WTC11 (cell line): ENCODE results near the gene ZNF407. TPM values are rescaled to one million over a fixed set of nuclear protein-coding genes. Genes with fewer than 3 reads are reported as not detected.

Source experiments
- ATAC-seq: fragments of 200-7000 bp; cut with Tn5 transposase; 2 replicates; pipeline ENCODE4 v1.10.0; 2021; ENCODE audit warnings: mild to moderate bottlenecking, moderate library complexity
- CTCF ChIA-PET: fragments of 300-600 bp; sonication (Branson Sonifier 250); formaldehyde crosslinking; loops from one replicate; lab custom pipeline; 2021; ENCODE audit warnings: antibody characterized with exemption; lab: Charles Lee
- POLR2A ChIA-PET: fragments of 350-600 bp; sonication (Branson Sonifier 250); formaldehyde crosslinking; loops from one replicate; lab custom pipeline; 2021; ENCODE audit warnings: antibody characterized with exemption; lab: Charles Lee
- DNase-seq: peaks from one replicate; pipeline ENCODE4 v3.0.0; 2021; ENCODE audit warnings: low spot score
- H3K27ac Mint-ChIP-seq: 2 replicates; pipeline ENCODE4 v1.8.0; 2021; ENCODE audit warnings: mixed read lengths
- H3K27me3 Mint-ChIP-seq: 2 replicates; pipeline ENCODE4 v1.8.0; 2021; ENCODE audit warnings: low read depth, mild to moderate bottlenecking, moderate library complexity, mixed read lengths
- H3K36me3 Mint-ChIP-seq: 2 replicates; pipeline ENCODE4 v1.8.0; 2021; ENCODE audit warnings: mixed read lengths
- H3K4me1 Mint-ChIP-seq: 2 replicates; pipeline ENCODE4 v1.8.0; 2022; ENCODE audit warnings: mixed read lengths
- H3K4me3 Mint-ChIP-seq: 2 replicates; pipeline ENCODE4 v1.8.0; 2021; ENCODE audit warnings: mild to moderate bottlenecking, moderate library complexity, mixed read lengths
- H3K9me3 Mint-ChIP-seq: 2 replicates; pipeline ENCODE4 v1.8.0; 2021; ENCODE audit warnings: mixed read lengths
- ATF1 ChIP-seq: sonication (generic); formaldehyde crosslinking; IDR thresholded peaks from 2 replicates; pipeline ENCODE4 v1.8.1; 2023; ENCODE audit warnings: mild to moderate bottlenecking, moderate library complexity, missing genetic modification reagents
- ELF4 ChIP-seq: sonication (generic); formaldehyde crosslinking; IDR thresholded peaks from 2 replicates; pipeline ENCODE4 v1.8.1; 2022; ENCODE audit warnings: low read depth, mild to moderate bottlenecking, moderate library complexity, missing genetic modification reagents
- GABPB1 ChIP-seq: sonication (generic); formaldehyde crosslinking; IDR thresholded peaks from 2 replicates; pipeline ENCODE4 v1.8.1; 2023; ENCODE audit warnings: mild to moderate bottlenecking, missing genetic modification reagents
- HMGA2 ChIP-seq: fragments of 250-450 bp; sonication (Bioruptor Pico); IDR thresholded peaks from 2 replicates; pipeline ENCODE4 v1.4.0; 2021; ENCODE audit warnings: mild to moderate bottlenecking, moderate library complexity
- IRF2 ChIP-seq: sonication (generic); formaldehyde crosslinking; IDR thresholded peaks from 2 replicates; pipeline ENCODE4 v1.8.0; 2022; ENCODE audit warnings: low read depth, missing genetic modification reagents, borderline replicate concordance
- TEAD1 ChIP-seq: sonication (generic); formaldehyde crosslinking; IDR thresholded peaks from 2 replicates; pipeline ENCODE4 v1.8.0; 2022; ENCODE audit warnings: mild to moderate bottlenecking, missing genetic modification reagents
- ZNF263 ChIP-seq: sonication (generic); formaldehyde crosslinking; IDR thresholded peaks from 2 replicates; pipeline ENCODE4 v1.8.1; 2022; ENCODE audit warnings: low read depth, mild to moderate bottlenecking, moderate library complexity, missing genetic modification reagents
- ZNF423 ChIP-seq: fragments of 250-450 bp; sonication (Bioruptor Pico); IDR thresholded peaks from 2 replicates; pipeline ENCODE4 v2.1.2; 2022; ENCODE audit warnings: mild to moderate bottlenecking, moderate library complexity
- ZNF671 ChIP-seq: fragments of 250-450 bp; sonication (Bioruptor Pico); IDR thresholded peaks from 2 replicates; pipeline ENCODE4 v1.8.0; 2021; ENCODE audit warnings: mild to moderate bottlenecking
- total RNA-seq: library from RNA; stranded (reverse); gene quantifications from 3 replicates; pipeline ENCODE4 v1.2.3, GENCODE V29; 2021
- TF ChIP-seq, protein P1 (sequence below): sonication (generic); formaldehyde crosslinking; IDR thresholded peaks from 2 replicates; pipeline ENCODE4 v1.8.0; 2022; ENCODE audit warnings: mild to moderate bottlenecking, missing genetic modification reagents
- TF ChIP-seq, protein P2 (sequence below): sonication (generic); formaldehyde crosslinking; IDR thresholded peaks from 2 replicates; pipeline ENCODE4 v1.8.1; 2022; ENCODE audit warnings: mild to moderate bottlenecking, missing genetic modification reagents, moderate library complexity, borderline replicate concordance
- TF ChIP-seq, protein P3 (sequence below): sonication (generic); formaldehyde crosslinking; IDR thresholded peaks from 2 replicates; pipeline ENCODE4 v1.8.1; 2022; ENCODE audit warnings: low read depth, missing genetic modification reagents, borderline replicate concordance
- TF ChIP-seq, protein P4 (sequence below): sonication (generic); formaldehyde crosslinking; IDR thresholded peaks from 2 replicates; pipeline ENCODE4 v1.8.1; 2023; ENCODE audit warnings: mild to moderate bottlenecking, missing genetic modification reagents, borderline replicate concordance
- TF ChIP-seq, protein P5 (sequence below): fragments of 250-450 bp; sonication (Bioruptor Pico); IDR thresholded peaks from 2 replicates; pipeline ENCODE4 v1.8.0; 2021; ENCODE audit warnings: mild to moderate bottlenecking
- TF ChIP-seq, protein P6 (sequence below): sonication (generic); formaldehyde crosslinking; conservative IDR thresholded peaks from 2 replicates; pipeline ENCODE4 v1.8.1; 2022; ENCODE audit warnings: mild to moderate bottlenecking, missing genetic modification reagents
- TF ChIP-seq, protein P7 (sequence below): sonication (generic); formaldehyde crosslinking; IDR thresholded peaks from 2 replicates; pipeline ENCODE4 v1.8.1; 2023; ENCODE audit warnings: mild to moderate bottlenecking, missing genetic modification reagents

ZNF407 gene
- total RNA-seq, 1 experiment from 2014 or later: 6.5 TPM

DNA sequence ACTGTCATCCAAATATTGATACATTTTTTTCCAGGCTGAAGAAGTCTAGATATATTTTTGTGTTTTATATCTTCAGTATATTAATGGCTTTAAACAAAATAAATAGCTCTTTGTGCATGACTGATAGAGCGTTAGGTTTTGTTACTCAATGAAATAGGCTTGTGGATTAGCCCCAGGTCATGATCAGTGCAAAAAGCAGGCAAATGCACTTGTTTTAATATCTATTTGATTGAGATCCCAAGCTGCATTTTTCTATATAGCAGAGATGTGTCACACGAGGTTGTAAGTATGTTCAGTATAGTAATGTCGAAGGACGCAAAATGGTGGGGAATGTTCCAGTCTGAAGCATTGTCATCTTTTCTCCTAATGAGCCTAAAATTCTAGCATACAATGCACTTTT lies 198.5 kb downstream of the ZNF407 start (continued):
- TF ChIP-seq, protein P1, sequence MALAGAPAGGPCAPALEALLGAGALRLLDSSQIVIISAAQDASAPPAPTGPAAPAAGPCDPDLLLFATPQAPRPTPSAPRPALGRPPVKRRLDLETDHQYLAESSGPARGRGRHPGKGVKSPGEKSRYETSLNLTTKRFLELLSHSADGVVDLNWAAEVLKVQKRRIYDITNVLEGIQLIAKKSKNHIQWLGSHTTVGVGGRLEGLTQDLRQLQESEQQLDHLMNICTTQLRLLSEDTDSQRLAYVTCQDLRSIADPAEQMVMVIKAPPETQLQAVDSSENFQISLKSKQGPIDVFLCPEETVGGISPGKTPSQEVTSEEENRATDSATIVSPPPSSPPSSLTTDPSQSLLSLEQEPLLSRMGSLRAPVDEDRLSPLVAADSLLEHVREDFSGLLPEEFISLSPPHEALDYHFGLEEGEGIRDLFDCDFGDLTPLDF (CRISPR knock-in tag): no peak
- no peak for TF ChIP-seq IRF2 (CRISPR knock-in tag)

DNA sequence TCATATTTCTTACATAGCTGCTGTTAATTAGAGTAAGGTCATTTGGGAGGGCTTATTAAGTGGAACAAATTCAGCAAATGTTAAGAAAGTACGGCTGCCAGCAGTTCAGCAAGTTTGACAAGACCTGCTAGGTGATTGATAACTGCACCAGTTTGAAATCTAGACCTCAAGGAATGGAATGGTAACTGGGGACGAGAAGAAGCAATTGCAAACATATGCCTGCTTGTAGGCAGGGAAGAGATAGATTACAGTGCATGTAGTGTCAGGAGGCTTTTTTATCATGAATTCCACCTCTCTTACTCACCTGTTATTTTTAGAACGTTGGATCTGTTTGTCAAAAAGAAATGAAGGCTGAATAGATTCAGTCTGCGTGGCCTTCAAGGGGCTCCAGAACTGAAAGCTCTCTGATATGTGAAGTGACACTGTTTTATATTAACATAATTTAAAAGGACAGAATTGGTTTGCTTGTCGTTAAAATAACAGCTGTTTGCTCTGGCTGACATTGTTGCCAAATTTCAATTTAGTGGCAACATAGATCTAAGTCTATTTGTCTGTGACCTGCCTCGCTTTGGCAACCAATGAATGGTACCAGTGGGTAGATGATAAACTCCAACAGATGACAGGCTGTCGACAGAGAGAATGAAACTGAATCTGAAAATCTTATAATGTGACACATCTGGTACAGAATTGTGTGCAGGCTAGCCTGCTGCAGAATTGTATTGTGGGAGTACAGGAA lies 199.3 kb downstream of the ZNF407 start:
- Mint-ChIP-seq H3K4me1 (peaks cover 55% of the 10 kb centered on the region), H3K36me3 (no peaks in the 10 kb centered on the region), H3K27ac (peak overlapping the region; percentile 65; the same call in 1 of the 2 replicates), H3K9me3 (no peaks in the 10 kb centered on the region), H3K4me3 (no peak overlapping the region), H3K27me3 (no peaks in the 10 kb centered on the region)
- no peak for ATAC-seq
- TF ChIP-seq ZNF671 (CRISPR knock-in tag) (no peak), ELF4 (CRISPR knock-in tag) (no peak)
- TF ChIP-seq, protein P2, sequence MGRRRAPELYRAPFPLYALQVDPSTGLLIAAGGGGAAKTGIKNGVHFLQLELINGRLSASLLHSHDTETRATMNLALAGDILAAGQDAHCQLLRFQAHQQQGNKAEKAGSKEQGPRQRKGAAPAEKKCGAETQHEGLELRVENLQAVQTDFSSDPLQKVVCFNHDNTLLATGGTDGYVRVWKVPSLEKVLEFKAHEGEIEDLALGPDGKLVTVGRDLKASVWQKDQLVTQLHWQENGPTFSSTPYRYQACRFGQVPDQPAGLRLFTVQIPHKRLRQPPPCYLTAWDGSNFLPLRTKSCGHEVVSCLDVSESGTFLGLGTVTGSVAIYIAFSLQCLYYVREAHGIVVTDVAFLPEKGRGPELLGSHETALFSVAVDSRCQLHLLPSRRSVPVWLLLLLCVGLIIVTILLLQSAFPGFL (CRISPR knock-in tag): no peak
- CTCF ChIA-PET: interaction anchor here (0.7 to 1.5 kb wide), 2 partner anchors 23 to 431 kb away, joined by 4 read pairs; no protein-coding TSS in a partner anchor
- DNase-seq: no peak
- POLR2A ChIA-PET: no interaction called here

DNA sequence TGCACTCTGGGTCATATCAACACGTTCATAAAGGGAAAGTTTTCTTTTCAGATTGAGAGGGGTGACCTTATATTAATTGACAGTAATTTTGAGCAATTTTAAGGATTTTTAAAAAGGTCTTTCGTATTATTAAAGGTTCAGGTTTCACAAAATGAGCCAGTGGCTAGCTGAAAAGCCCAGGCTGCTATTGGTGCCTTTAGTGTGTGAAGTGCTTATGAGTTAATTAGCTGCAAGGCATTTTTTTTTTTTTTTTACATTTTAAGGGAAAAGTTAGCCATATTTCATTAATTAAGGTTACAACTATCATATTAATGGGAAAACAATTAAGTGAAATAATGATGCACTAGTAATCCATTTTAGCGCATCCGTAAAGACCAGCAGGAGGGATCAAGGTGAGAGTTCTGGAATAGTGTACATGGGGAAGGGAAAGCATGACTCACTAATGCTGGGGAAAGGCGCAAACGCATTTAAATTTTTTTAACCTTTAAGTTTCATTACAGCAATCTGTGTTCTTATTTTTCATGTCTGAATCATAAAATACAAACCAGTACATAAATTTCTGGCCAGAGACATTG lies 200.0 kb downstream of the ZNF407 start:
- Mint-ChIP-seq H3K4me1 (peaks cover 61% of the 10 kb centered on the region), H3K36me3 (no peaks in the 10 kb centered on the region), H3K27ac (0 out of 2 replicates have a peak overlapping the region, but pooled peaks have one; percentile 58), H3K27me3 (no peaks in the 10 kb centered on the region), H3K4me3 (no peak overlapping the region), H3K9me3 (no peaks in the 10 kb centered on the region)
- POLR2A ChIA-PET: no interaction called here
- DNase-seq (no peak), ATAC-seq (no peak)
- CTCF ChIA-PET: interaction anchor here (0.7 kb wide), 1 partner anchor 430 kb away, joined by 4 read pairs; no protein-coding TSS in a partner anchor
- TF ChIP-seq, protein P3, sequence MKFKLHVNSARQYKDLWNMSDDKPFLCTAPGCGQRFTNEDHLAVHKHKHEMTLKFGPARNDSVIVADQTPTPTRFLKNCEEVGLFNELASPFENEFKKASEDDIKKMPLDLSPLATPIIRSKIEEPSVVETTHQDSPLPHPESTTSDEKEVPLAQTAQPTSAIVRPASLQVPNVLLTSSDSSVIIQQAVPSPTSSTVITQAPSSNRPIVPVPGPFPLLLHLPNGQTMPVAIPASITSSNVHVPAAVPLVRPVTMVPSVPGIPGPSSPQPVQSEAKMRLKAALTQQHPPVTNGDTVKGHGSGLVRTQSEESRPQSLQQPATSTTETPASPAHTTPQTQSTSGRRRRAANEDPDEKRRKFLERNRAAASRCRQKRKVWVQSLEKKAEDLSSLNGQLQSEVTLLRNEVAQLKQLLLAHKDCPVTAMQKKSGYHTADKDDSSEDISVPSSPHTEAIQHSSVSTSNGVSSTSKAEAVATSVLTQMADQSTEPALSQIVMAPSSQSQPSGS: no peak
- no peak for TF ChIP-seq ATF1
- no peak for TF ChIP-seq ELF4 (CRISPR knock-in tag)
- no peak for TF ChIP-seq ZNF263 (CRISPR knock-in tag)
- TF ChIP-seq HMGA2 (CRISPR knock-in tag): no peak
- TF ChIP-seq, protein P4, sequence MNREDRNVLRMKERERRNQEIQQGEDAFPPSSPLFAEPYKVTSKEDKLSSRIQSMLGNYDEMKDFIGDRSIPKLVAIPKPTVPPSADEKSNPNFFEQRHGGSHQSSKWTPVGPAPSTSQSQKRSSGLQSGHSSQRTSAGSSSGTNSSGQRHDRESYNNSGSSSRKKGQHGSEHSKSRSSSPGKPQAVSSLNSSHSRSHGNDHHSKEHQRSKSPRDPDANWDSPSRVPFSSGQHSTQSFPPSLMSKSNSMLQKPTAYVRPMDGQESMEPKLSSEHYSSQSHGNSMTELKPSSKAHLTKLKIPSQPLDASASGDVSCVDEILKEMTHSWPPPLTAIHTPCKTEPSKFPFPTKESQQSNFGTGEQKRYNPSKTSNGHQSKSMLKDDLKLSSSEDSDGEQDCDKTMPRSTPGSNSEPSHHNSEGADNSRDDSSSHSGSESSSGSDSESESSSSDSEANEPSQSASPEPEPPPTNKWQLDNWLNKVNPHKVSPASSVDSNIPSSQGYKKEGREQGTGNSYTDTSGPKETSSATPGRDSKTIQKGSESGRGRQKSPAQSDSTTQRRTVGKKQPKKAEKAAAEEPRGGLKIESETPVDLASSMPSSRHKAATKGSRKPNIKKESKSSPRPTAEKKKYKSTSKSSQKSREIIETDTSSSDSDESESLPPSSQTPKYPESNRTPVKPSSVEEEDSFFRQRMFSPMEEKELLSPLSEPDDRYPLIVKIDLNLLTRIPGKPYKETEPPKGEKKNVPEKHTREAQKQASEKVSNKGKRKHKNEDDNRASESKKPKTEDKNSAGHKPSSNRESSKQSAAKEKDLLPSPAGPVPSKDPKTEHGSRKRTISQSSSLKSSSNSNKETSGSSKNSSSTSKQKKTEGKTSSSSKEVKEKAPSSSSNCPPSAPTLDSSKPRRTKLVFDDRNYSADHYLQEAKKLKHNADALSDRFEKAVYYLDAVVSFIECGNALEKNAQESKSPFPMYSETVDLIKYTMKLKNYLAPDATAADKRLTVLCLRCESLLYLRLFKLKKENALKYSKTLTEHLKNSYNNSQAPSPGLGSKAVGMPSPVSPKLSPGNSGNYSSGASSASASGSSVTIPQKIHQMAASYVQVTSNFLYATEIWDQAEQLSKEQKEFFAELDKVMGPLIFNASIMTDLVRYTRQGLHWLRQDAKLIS: no peak
- TF ChIP-seq, protein P5, sequence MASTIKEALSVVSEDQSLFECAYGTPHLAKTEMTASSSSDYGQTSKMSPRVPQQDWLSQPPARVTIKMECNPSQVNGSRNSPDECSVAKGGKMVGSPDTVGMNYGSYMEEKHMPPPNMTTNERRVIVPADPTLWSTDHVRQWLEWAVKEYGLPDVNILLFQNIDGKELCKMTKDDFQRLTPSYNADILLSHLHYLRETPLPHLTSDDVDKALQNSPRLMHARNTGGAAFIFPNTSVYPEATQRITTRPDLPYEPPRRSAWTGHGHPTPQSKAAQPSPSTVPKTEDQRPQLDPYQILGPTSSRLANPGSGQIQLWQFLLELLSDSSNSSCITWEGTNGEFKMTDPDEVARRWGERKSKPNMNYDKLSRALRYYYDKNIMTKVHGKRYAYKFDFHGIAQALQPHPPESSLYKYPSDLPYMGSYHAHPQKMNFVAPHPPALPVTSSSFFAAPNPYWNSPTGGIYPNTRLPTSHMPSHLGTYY (CRISPR knock-in tag): no peak
- no peak for TF ChIP-seq ZNF423 (CRISPR knock-in tag)
- TF ChIP-seq TEAD1 (CRISPR knock-in tag): no peak
- TF ChIP-seq, protein P6, sequence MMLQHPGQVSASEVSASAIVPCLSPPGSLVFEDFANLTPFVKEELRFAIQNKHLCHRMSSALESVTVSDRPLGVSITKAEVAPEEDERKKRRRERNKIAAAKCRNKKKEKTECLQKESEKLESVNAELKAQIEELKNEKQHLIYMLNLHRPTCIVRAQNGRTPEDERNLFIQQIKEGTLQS: no peak
- no peak for TF ChIP-seq GABPB1 (CRISPR knock-in tag)
- TF ChIP-seq, protein P7, sequence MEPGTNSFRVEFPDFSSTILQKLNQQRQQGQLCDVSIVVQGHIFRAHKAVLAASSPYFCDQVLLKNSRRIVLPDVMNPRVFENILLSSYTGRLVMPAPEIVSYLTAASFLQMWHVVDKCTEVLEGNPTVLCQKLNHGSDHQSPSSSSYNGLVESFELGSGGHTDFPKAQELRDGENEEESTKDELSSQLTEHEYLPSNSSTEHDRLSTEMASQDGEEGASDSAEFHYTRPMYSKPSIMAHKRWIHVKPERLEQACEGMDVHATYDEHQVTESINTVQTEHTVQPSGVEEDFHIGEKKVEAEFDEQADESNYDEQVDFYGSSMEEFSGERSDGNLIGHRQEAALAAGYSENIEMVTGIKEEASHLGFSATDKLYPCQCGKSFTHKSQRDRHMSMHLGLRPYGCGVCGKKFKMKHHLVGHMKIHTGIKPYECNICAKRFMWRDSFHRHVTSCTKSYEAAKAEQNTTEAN (CRISPR knock-in tag): no peak
